K562 (cell line): ENCODE data around the gene ADARB2. TPM values are rescaled to one million over a fixed set of nuclear protein-coding genes. Genes with fewer than 3 reads are reported as not detected.

Experiments
- ATAC-seq: fragments of 200-7000 bp; cut with Tn5 transposase; 3 replicates; pipeline ENCODE4 v1.9.1; 2020; ENCODE audit warnings: moderate library complexity
- BruUV-seq: library from RNA; stranded (reverse); fragments of 400-500 nt; replicated peaks from 2 replicates; lab custom pipeline; 2021; lab: Mats Ljungman, UMichigan
- CTCF ChIA-PET: fragments of 300-600 bp; formaldehyde crosslinking; extraction: SDS; loops from one replicate; lab custom pipeline; 2021; ENCODE audit warnings: low intra/inter-chr PET ratio; lab: Yijun Ruan, JAX
- POLR2A ChIA-PET: fragments of 300-600, 350-650 bp; sonication (Branson Sonifier 250); formaldehyde crosslinking; extraction: SDS; loops from one replicate; lab custom pipeline; 2021; ENCODE audit warnings: antibody characterized with exemption, inconsistent platforms; lab: Yijun Ruan, JAX
- DNase-seq, 4 experiments: peaks; one replicate each; pipeline versions ENCODE4 v3.0.0 to v3.0.0-alpha.2; 2011 to 2018; ENCODE audit warnings: low spot score in 3 of 4, mixed read lengths in 3 of 4; ENCODE audit errors: extremely low read depth in 1 of 4
- FAIRE-seq: peaks from 2 replicates; lab custom pipeline; 2011; peaks lifted over from hg19 to GRCh38; lab: Jason Lieb, UNC
- H2AFZ ChIP-seq: 2 replicates; pipeline ENCODE4 v1.6.0; 2011; ENCODE audit warnings: low read depth, low read length, control low read depth, inconsistent platforms
- H3K27ac ChIP-seq: fragments of 200-600 bp; 3 replicates; pipeline ENCODE4 v1.8.0; 2011; ENCODE audit warnings: low read depth, mild to moderate bottlenecking, control low read depth, inconsistent platforms, low read length, moderate library complexity, mixed read lengths; ENCODE audit errors: extremely low read depth
- H3K27me3 ChIP-seq, 2 experiments: fragments of 300-600 bp in 1 of 2; 2 replicates in 1 of 2; 3 replicates in 1 of 2; pipeline versions ENCODE4 v1.6.0 to v1.8.0; 2011; ENCODE audit warnings: inconsistent platforms in 2 of 2, low read length in 2 of 2, mild to moderate bottlenecking in 1 of 2, mixed read lengths in 1 of 2, moderate library complexity in 1 of 2; ENCODE audit not compliant: control insufficient read depth in 2 of 2, insufficient read depth in 2 of 2
- H3K36me3 ChIP-seq: fragments of 300-600 bp; 3 replicates; pipeline ENCODE4 v1.8.0; 2011; ENCODE audit warnings: mild to moderate bottlenecking, low read length, inconsistent platforms; ENCODE audit not compliant: control insufficient read depth, insufficient read depth
- H3K4me1 ChIP-seq, 2 experiments: fragments of 200-600 bp in 1 of 2; replicated peaks in 1 of 2; 2 replicates in 1 of 2; 3 replicates in 1 of 2; pipeline versions ENCODE4 v1.5.1 to v1.8.0; 2011; ENCODE audit warnings: inconsistent platforms in 2 of 2, low read length in 2 of 2, mild to moderate bottlenecking in 1 of 2, mixed read lengths in 1 of 2, moderate library complexity in 1 of 2; ENCODE audit not compliant: control insufficient read depth in 2 of 2, insufficient read depth in 2 of 2
- H3K4me2 ChIP-seq: 2 replicates; pipeline ENCODE4 v1.6.1; 2011; ENCODE audit warnings: low read length, control low read depth, inconsistent platforms, mixed read lengths; ENCODE audit not compliant: insufficient read depth
- H3K4me3 ChIP-seq: fragments of 200-600 bp; sonication (generic), shearing (Covaris generic); 2 replicates; pipeline ENCODE4 v1.5.1; 2016; ENCODE audit warnings: control low read depth, inconsistent platforms
- H3K79me2 ChIP-seq: fragments of 200-600 bp; 3 replicates; pipeline ENCODE4 v1.8.0; 2011; ENCODE audit warnings: low read length, inconsistent platforms; ENCODE audit not compliant: control insufficient read depth, insufficient read depth
- H3K9ac ChIP-seq, 2 experiments: 2 replicates each; pipeline versions ENCODE4 v1.6.0 to v1.6.1; 2011; ENCODE audit warnings: low read depth in 2 of 2, low read length in 2 of 2, control low read depth in 1 of 2, inconsistent platforms in 1 of 2, mild to moderate bottlenecking in 1 of 2, mixed read lengths in 1 of 2; ENCODE audit not compliant: insufficient read depth in 1 of 2
- H3K9me1 ChIP-seq: one replicate; pipeline ENCODE4 v1.6.0; 2011; ENCODE audit warnings: inconsistent platforms, mild to moderate bottlenecking, low read length, moderate library complexity; ENCODE audit not compliant: control insufficient read depth, insufficient read depth
- H3K9me3 ChIP-seq: replicated peaks from 2 replicates; pipeline ENCODE4 v1.5.1; 2011; ENCODE audit warnings: low read depth, low read length, inconsistent platforms; ENCODE audit not compliant: control insufficient read depth, insufficient read depth
- H4K20me1 ChIP-seq: replicated peaks from 2 replicates; pipeline ENCODE4 v1.6.1; 2011; ENCODE audit warnings: low read length, inconsistent platforms, mixed read lengths; ENCODE audit not compliant: control insufficient read depth, insufficient read depth
- ARNT ChIP-seq, 2 experiments: fragments of 450-650 bp; IDR thresholded peaks; 2 replicates each; pipeline ENCODE4 v1.6.1; 2016; ENCODE audit warnings: mild to moderate bottlenecking in 1 of 2
- MAFK ChIP-seq: IDR thresholded peaks from 2 replicates; pipeline ENCODE4 v1.6.1; 2011; ENCODE audit warnings: low read length, improper control_type of control experiment
- SRF ChIP-seq, 2 experiments: fragments of 250-450, 450-650 bp in 1 of 2; sonication (Bioruptor Pico) in 1 of 2; sonication (generic) in 1 of 2; formaldehyde crosslinking; IDR thresholded peaks; 2 replicates each; pipeline versions ENCODE4 v1.5.0 to v1.5.1; 2020 to 2022; ENCODE audit warnings: mild to moderate bottlenecking in 1 of 2, missing genetic modification reagents in 1 of 2
- TAF7 ChIP-seq: fragments of 450-650 bp; IDR thresholded peaks from 2 replicates; pipeline ENCODE4 v1.6.1; 2016; ENCODE audit warnings: missing genetic modification characterization, missing compliant biosample characterization
- ZC3H8 ChIP-seq: fragments of 450-650 bp; IDR thresholded peaks from 2 replicates; pipeline ENCODE4 v1.6.1; 2017
- ZNF518B ChIP-seq: fragments of 250-450 bp; sonication (Bioruptor Pico); IDR thresholded peaks from 2 replicates; pipeline ENCODE4 v1.5.0; 2021; ENCODE audit warnings: mild to moderate bottlenecking, moderate library complexity
- WGBS: fragments of 100-300 bp; shearing (Covaris generic); methylation state at CpG from one replicate; pipeline ENCODE4 v1.1.6; 2016; ENCODE audit warnings: low coverage, mixed read lengths; ENCODE audit not compliant: insufficient coverage; ENCODE audit errors: missing lambda C conversion rate; 5-methylcytosine and 5-hydroxymethylcytosine counted together
- in situ Hi-C: fragments of 300-500 bp; cut with MboI; formaldehyde crosslinking; loops from 4 replicates; pipeline ENCODE4 v1.15.0; 2018; ENCODE audit warnings: inconsistent platforms, mixed read lengths
- intact Hi-C: fragments of 100-400 bp; cut with micrococcal nuclease; formaldehyde crosslinking; loops from 2 replicates; pipeline ENCODE4 v1.14.2; 2022
- polyA plus RNA-seq, 8 experiments: library from polyadenylated mRNA; depleted of rRNA in 4 of 8; stranded (reverse) in 5 of 8; unstranded in 3 of 8; fragments of >200 nt; fragmentation: Nextera tagmentation in 2 of 8; fragmentation: Illumina TruSeq in 1 of 8; extraction: Ambion mirVana in 2 of 8; extraction: Trizol in 1 of 8; gene quantifications; 2 replicates each; pipeline versions ENCODE4 v1.2.1 to v1.2.3, GENCODE V29; 2011 to 2014; ENCODE audit warnings: inconsistent platforms in 1 of 8, missing spikeins in 1 of 8
- total RNA-seq, 7 experiments: library from RNA; depleted of rRNA in 6 of 7; stranded (reverse); fragments of >200 nt in 6 of 7; fragmentation: Illumina TruSeq in 2 of 7; extraction: Trizol in 2 of 7; gene quantifications; 2 replicates each; pipeline versions ENCODE4 v1.2.1 to v1.2.3, GENCODE V29; 2011 to 2021; ENCODE audit warnings: low replicate concordance in 1 of 7
- TF ChIP-seq, protein P1 (sequence below): fragments of 250-450 bp; sonication (Bioruptor Pico); IDR thresholded peaks from 2 replicates; pipeline ENCODE4 v1.8.0; 2022; ENCODE audit warnings: moderate library complexity, mild to moderate bottlenecking, inconsistent platforms

ADARB2 gene
- total and polyA plus RNA-seq, 9 of the 15 experiments (the other 6 are each of a cell fraction or from before 2014, with no cell fraction given), result not detected

DNA sequence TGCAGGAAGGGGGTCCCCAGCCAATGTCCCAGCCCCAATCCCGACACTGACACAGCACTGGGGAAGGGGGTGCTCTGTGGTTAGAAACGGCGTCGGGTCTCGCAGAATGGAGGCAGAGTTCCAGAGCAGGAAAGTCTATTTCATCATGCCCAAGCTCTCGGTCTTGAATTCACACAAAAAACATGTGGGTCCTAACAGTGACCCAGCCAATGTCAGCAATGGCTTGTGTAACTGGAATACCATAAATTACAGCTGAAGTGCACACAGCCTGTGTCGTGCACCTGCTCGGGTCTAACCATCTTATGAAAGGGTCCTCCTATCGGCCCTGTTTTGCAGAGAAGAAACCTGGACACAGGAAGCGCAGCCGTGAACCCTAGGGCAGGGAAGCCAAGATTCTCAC is 324.1 kb downstream of the ADARB2 start:
- no peaks in the 10 kb centered on the region for H4K20me1 ChIP-seq
- H3K9me3 ChIP-seq, result no peaks in the 10 kb centered on the region
- no peaks in the 10 kb centered on the region for H3K36me3 ChIP-seq
- in situ Hi-C loops, result no loop called here
- TF ChIP-seq ZNF518B (CRISPR knock-in tag) (no peak), MAFK (no peak), TAF7 (tag) (no peak), ZC3H8 (no peak), SRF (CRISPR knock-in tag; IDR thresholded peaks at IDR 0.05) (no peak), ARNT (IDR thresholded peaks at IDR 0.05) (no peak)
- TF ChIP-seq, protein P1, sequence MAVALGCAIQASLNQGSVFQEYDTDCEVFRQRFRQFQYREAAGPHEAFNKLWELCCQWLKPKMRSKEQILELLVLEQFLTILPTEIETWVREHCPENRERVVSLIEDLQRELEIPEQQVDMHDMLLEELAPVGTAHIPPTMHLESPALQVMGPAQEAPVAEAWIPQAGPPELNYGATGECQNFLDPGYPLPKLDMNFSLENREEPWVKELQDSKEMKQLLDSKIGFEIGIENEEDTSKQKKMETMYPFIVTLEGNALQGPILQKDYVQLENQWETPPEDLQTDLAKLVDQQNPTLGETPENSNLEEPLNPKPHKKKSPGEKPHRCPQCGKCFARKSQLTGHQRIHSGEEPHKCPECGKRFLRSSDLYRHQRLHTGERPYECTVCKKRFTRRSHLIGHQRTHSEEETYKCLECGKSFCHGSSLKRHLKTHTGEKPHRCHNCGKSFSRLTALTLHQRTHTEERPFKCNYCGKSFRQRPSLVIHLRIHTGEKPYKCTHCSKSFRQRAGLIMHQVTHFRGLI (CRISPR knock-in tag), result no peak
- ChIA-PET POLR2A (interaction anchor here (0.5 to 1.8 kb wide), 2 partner anchors 10 to 303 kb away, joined by 3 to 9 read pairs; no protein-coding TSS in a partner anchor), CTCF (no interaction called here)
- no peak overlapping the region for H3K9ac ChIP-seq
- WGBS, result 0% methylated on average over 11 of the region's 11 CpGs
- FAIRE-seq (no peak), ATAC-seq (no peak), DNase-seq (no peak)
- H3K27ac ChIP-seq, result no peak overlapping the region
- H3K4me2 ChIP-seq, result no peak overlapping the region
- H3K4me3 ChIP-seq, result no peak overlapping the region
- peaks cover 0 to 5% of the 10 kb centered on the region in 2 experiments; a peak in 1 of 5 replicates for H3K4me1 ChIP-seq
- intact Hi-C loops, result no loop called here
- no peak overlapping the region for H2AFZ ChIP-seq
- H3K27me3 ChIP-seq, result peaks cover 32 to 67% of the 10 kb centered on the region in 2 experiments
- no peaks in the 10 kb centered on the region for H3K9me1 ChIP-seq
- no TSS peak for BruUV-seq
- H3K79me2 ChIP-seq, result no peaks in the 10 kb centered on the region
